A549 (cell line): ENCODE results near the gene PFN3.

Source experiments
- ESRRA ChIP-seq: fragments of 150-350 bp; IDR thresholded peaks from 2 replicates; pipeline ENCODE4 v1.6.1; 2014; ENCODE audit warnings: mild to moderate bottlenecking, low read length, borderline replicate concordance
- GATA3 ChIP-seq: IDR thresholded peaks from 2 replicates; pipeline ENCODE4 v1.6.1; 2012; ENCODE audit warnings: borderline replicate concordance
- KDM1A ChIP-seq: fragments of 200-600 bp; sonication (generic); IDR thresholded peaks from 2 replicates; pipeline ENCODE4 v1.6.1; 2016; ENCODE audit warnings: low read depth, mild to moderate bottlenecking
- MAFK ChIP-seq: fragments of 450-650 bp; IDR thresholded peaks from 2 replicates; pipeline ENCODE4 v1.6.1; 2014; ENCODE audit not compliant: partially characterized antibody
- MAX ChIP-seq: IDR thresholded peaks from 2 replicates; pipeline ENCODE4 v1.6.1; 2012
- POLR2A ChIP-seq: IDR thresholded peaks from 2 replicates; pipeline ENCODE4 v1.6.1; 2012; ENCODE audit warnings: mild to moderate bottlenecking, low read length
- RAD21 ChIP-seq, 2 experiments: fragments of >200 bp in 1 of 2; sonication (Bioruptor Twin) in 1 of 2; formaldehyde crosslinking in 1 of 2; IDR thresholded peaks in 1 of 2; conservative IDR thresholded peaks in 1 of 2; 2 replicates in 1 of 2; 3 replicates in 1 of 2; pipeline ENCODE4 v1.6.1; 2012 to 2018; ENCODE audit warnings: inconsistent platforms in 1 of 2
- SMC3 ChIP-seq: fragments of >200 bp; sonication (Bioruptor Twin); formaldehyde crosslinking; IDR thresholded peaks from 3 replicates; pipeline ENCODE4 v1.6.1; 2018; ENCODE audit warnings: inconsistent platforms
- USF2 ChIP-seq: fragments of 450-650 bp; IDR thresholded peaks from 2 replicates; pipeline ENCODE4 v1.6.1; 2014; ENCODE audit warnings: antibody characterized with exemption
- TF ChIP-seq, protein P1 (sequence below): fragments of >200 bp; sonication (Bioruptor Twin); formaldehyde crosslinking; IDR thresholded peaks from 3 replicates; pipeline ENCODE4 v1.5.1; 2016

DNA sequence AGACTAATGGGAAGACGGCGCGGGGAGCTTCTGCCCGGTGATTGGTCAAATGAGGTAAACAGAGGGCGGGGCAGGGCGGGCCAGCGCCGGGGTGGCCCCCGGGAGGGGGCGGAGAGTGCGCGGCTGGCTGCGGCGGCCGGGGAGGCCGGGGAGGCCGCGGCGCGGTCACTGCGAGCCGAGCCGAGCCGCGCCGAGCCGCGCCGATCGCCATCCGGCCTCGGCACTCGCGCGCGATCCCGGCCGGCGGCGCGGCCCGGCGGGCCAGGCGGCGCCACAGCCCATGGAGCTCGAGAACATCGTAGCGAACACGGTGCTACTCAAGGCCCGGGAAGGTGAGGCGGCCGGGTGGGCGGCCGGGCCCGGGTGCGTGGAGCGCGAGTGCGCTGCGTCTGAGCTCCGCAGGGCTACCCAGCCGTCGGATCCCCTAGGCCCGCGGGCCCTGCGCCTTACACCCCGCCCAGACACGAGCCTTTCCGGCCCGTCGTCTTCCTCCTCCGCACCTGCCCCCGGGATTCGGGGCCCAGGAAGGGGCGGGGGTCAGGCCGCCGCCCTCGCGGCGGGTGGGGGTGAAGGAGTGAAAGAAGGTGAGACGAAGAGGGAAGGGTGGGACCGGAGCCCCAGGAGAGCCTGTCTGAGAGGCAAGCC lies 26.2 kb upstream of the PFN3 start, which contains the start of gene GRK6:
- TF ChIP-seq, protein P1, sequence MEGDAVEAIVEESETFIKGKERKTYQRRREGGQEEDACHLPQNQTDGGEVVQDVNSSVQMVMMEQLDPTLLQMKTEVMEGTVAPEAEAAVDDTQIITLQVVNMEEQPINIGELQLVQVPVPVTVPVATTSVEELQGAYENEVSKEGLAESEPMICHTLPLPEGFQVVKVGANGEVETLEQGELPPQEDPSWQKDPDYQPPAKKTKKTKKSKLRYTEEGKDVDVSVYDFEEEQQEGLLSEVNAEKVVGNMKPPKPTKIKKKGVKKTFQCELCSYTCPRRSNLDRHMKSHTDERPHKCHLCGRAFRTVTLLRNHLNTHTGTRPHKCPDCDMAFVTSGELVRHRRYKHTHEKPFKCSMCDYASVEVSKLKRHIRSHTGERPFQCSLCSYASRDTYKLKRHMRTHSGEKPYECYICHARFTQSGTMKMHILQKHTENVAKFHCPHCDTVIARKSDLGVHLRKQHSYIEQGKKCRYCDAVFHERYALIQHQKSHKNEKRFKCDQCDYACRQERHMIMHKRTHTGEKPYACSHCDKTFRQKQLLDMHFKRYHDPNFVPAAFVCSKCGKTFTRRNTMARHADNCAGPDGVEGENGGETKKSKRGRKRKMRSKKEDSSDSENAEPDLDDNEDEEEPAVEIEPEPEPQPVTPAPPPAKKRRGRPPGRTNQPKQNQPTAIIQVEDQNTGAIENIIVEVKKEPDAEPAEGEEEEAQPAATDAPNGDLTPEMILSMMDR: no peak
- TF ChIP-seq POLR2A (peak; percentile 59), MAFK (no peak), USF2 (no peak), ESRRA (no peak), SMC3 (no peak), GATA3 (no peak), MAX (no peak; the same call in 1 of the 2 replicates), KDM1A (no peak), RAD21 (conservative IDR thresholded peaks at IDR 0.05 in 1 of 2, IDR thresholded peaks at IDR 0.05 in 1 of 2) (no peak)
